Forelimb muscle (tissue), 1 donor: ENCODE results near the gene TBC1D14. TPM values are rescaled to one million over a fixed set of nuclear protein-coding genes. Genes with fewer than 3 reads are reported as not detected.

Source experiments
- DNase-seq: peaks from one replicate; pipeline ENCODE4 v3.0.0-alpha.2; 2013; ENCODE audit warnings: low read depth
- polyA plus RNA-seq: library from polyadenylated mRNA; unstranded; fragments of 120-200 nt; gene quantifications from one replicate; pipeline ENCODE4 v1.2.1, GENCODE V29; 2013; ENCODE audit not compliant: insufficient read length

TBC1D14 gene
- polyA plus RNA-seq, 1 donor: 37.0 TPM

DNA sequence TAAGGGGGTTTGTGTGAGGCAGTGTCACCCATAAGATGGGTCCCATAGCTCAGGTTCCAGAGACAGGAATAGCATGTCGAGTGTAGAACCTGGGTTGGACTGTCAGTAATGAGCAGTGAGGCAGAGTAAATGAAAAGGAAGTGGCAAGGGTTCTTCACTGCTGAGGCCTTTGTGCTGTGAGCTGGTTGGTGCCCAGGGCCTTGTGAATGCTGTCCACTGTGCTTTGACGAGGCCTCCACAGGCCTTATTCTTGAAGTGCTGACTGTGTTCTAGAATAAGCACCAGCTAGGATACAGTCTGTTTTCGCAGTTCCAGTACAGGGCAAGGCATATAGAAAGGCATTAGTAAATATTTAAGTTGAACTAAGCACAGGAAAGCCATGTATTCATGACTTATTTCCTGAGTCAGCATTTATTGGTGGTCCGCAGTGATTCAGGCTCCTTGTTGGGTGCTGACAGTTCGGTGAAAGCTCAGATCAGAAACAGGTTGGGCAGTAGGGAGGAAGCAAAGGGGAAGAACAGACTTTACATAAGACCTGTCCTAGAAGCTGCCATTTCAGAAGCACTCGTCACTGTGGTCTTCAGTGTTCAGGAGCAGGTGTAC, 107.9 kb downstream of the TBC1D14 start:
- DNase-seq: no peak

DNA sequence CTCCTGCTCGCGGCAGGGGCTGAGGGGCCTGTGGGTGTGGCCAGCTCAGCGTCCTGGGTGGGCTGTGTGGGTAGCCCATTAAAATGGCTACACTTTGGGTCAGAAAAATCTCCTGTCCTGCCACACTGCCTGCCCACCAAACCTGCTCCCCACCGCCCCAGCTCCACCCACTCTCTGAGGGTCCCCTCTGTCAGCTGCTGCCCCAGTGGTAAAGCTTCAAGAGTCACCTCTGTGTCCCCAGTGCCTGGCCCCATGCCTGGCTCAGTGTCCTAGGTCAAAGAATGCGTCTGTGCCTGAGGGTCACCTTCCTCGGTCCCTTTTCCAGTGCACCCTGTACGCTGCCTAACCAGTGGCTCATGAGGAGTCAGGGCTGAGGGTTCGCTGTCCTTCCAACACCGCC, 108.7 kb downstream of the TBC1D14 start:
- DNase-seq: no peak

- DNase-seq: no peak
Measured at GRCh38 chr4:7019367-7019766, 109.7 kb downstream of the TBC1D14 start.

- DNase-seq: no peak
Measured at GRCh38 chr4:7020290-7020689, 110.7 kb downstream of the TBC1D14 start.

- no peak for DNase-seq
Measured at GRCh38 chr4:7020856-7021255, 111.2 kb downstream of the TBC1D14 start.

DNA sequence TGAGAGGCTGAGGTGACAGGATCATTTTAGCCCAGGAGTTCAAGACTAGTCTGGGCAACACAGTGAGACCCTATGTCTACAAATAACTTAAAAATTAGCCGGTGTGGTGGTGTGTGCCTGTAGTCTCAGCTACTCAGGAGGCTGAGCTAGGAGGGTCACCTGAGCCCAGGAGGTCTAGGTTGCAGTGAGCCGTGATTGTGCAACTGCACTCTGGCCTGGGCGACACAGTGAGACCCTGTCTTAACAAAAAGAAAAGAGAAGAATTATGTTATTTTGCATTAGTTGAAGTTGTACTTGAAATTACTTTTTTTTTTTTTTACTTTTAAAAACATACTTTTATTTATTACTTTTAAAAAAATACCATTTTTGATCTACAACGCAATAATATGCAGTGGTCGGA, 111.7 kb downstream of the TBC1D14 start:
- DNase-seq: no peak

- DNase-seq: no peak
Measured at GRCh38 chr4:7021930-7022664, 112.5 kb downstream of the TBC1D14 start.

GRCh38 chr4:7023486-7023885, 113.9 kb downstream of the TBC1D14 start:
- DNase-seq: no peak

DNA sequence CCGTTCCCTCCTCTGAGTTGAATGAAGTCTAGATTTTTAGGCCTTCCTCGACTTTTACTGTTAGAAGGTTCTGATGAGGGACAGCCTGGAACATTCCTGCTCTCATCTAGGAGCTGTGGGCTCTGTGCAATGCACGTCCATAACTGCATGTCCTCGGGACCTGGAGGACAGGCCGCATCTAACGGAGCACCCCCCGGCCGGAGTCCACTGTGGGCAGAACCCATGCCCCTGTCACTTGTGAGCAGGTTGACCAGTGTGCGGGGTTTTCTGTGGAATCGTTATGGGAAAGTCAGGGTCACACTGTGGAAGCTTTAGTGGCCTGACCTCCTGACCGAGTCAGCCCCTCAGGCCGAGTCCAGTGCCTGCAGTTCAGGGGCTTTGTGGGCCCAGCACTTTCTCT, 114.3 kb downstream of the TBC1D14 start:
- no peak for DNase-seq

GRCh38 chr4:7024336-7024890, 114.8 kb downstream of the TBC1D14 start:
- DNase-seq: no peak

- no peak for DNase-seq
Measured at GRCh38 chr4:7025040-7025602, 115.5 kb downstream of the TBC1D14 start.

DNA sequence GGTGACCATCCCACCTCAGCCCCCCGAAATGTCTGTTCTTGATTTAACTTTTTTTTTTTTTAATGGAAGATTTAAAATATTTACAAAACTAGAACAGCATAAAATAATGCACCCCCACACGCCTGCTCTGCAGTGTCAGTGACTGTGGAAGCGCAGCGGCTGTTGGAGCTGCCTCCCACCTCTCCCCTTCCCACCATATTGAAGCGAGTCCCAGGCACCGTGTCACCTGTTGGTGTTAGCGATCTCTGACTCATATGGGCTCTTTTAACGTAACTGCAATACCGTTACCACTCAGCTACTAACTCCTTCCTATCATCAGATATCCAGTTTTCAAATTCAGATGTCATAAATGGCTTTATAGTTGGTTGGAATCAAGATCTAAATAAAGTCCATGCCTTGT, 116.5 kb downstream of the TBC1D14 start:
- DNase-seq: no peak

DNA sequence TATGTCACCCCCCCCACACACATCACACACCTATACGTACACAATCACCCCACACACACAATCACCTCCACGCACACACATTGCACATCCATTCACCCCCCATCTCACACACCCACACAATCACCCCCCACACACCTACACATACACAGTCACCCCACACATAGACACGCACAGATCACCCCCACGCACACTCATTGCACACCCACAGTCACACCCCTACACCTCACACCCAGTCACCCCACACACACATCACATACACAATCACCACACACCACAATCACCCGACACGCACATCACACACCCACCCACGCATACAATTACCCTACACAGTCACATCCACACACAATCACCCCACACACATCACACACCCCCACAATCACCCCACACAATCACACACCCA, 117.7 kb downstream of the TBC1D14 start:
- no peak for DNase-seq

GRCh38 chr4:7027913-7028312, 118.3 kb downstream of the TBC1D14 start:
- no peak for DNase-seq

DNA sequence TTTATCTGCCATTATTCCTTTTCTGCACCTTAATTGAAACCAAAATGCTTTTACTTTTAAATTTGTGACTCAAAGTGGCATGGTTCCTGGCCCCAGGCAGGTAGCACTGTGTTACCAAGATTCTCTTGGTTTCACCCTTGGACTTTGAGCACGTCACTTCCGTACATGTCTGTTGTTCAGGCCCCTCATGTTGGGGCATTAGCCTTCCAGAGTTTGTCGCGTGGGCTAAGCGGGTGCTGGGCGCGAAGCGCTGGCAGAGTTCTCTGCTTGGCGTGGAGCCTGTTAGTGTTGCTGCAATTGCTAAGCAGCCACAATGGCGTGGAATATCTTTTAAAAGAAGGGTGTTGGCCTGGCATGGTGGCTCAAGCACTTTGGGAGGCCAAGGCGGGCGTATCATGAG, 119.6 kb downstream of the TBC1D14 start:
- no peak for DNase-seq

DNA sequence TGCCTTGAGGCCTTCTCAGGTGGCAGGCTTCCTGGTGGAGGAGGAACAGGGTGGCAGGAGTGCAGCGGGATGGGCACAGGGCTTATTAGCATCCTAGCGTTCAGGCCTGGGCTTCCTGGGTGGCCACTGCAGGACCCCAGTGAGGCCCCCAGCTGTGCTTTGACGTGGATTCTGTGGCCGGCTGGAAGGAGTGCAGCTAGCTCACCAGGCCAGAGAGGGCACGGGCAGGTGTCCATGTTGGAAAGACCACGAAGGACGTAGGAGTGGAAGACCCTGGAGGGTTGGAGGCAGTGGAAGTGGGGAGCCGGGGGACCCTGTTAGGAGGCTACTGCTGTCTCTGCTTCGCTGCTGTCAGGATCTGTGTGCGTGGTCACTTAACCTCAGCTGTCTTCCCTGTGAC, 120.3 kb downstream of the TBC1D14 start:
- no peak for DNase-seq

DNA sequence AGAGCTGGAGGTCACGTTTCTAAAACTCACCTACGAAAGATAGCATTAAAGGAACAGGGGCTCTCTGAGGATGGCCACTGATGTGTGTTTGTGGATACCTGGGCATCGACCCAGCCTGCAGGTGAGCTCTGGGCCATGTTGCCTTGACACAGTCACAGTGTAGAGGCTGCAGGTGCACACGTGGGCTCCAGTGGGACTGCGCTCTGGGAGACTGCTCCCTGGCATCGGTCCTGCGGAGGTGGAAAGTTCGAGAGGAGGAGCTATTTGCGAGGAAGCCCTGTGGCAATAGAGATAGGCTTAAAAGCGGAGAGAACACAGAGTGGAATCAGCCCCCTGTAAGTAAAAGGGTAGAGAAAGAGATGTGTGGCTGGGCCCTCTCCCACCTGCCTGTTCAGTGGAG, 121.2 kb downstream of the TBC1D14 start:
- no peak for DNase-seq

DNA sequence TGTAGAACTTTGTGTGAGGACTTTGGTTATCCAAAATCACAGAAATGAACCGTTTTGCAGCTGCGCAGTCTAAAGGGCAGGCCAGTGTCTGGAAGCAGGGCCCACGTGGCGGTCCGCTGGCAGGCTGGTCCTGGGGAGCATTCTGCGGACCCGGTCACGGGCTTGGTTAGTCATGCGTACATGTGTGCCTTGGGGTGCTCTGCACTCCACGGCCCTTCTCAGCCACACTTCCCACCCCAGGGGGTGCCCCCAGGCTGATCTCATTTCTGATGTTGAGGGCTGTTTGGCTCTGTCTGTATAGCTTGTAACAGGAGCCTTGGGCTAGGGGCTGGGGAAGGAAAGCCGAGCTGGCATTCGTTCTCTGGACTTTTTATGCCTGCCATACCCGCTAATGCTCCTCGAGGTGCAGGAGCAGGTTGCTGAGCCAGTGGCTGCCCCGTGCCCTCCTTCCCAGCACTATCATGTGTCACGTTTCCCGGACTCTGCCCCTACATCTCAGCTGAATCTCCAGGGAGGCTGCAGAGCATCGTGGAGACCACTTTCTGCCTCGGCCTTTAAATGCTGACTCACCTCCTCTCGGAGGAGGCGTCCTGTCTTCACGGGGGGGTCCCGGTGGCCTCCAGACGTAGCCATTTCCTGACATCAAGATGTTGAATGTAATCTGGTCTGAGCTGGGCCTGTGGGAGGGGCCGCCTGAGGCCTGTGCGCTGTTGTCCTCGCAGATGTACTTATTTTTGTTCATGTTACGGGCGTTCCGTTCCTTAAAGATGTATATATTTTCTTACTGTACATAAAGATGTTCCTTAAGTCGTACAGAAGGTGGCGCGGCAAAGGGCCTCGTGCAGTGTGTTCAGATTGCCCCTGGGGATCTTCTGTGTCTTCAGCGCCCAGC, 122.2 kb downstream of the TBC1D14 start:
- no peak for DNase-seq

DNA sequence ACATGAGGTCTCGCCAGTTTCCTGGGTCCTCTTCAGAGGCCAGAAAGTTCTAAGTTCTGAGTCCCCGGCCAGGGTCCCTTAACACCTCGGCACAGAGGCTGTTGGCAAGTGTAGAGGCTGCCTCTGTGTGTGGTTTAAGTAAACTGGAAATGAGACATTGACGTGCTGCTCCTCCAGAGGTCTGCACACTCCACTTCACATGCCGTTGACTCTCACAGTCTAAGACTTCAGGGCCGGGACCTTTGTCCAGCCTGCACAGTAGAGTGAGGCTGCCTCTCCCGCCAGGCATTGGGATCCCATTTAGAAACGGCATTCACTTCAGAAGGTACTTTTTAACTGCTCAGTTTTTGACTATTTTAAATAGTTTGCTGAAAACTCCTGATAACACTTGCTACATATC, 123.0 kb downstream of the TBC1D14 start:
- no peak for DNase-seq

DNA sequence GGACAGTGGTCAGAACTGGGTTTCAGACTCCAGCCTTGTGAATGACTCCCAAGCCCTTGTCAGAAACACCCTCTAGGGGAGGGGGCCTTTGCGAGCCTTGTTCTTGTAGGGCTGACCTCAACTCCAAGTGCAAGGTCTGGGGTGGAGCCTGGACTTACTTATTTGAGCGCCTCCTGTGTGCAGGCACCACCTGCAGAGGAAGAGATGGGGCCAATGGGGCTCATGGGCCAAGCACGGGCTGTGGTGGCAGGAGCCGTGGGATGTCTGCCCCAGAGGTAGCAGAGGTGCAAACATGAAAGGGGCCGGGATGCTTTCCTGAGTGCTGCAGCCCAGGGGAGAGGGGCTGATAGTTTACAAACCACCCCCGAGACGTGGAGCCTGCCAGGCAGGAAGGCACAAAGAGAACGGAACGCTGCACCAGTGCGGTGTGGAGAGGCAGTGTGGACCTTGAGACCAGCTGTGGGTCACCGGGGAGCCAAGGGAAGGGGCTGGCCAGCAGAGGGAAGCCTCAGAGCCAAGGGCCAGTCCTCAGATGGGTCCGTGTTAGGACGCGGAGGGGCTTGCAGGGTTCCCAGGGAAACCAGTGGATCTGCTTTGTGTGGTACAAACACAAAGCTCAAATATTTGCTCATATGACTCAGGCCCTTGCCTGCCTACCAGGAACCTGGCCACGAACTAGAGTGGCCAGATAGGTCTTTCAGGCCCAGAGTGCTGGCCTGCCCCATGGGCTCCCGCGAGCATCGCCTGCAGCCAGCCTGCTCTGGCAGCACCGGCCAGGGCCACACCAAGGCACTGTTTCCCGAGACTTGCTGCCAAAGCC, 124.8 kb downstream of the TBC1D14 start:
- no peak for DNase-seq

DNA sequence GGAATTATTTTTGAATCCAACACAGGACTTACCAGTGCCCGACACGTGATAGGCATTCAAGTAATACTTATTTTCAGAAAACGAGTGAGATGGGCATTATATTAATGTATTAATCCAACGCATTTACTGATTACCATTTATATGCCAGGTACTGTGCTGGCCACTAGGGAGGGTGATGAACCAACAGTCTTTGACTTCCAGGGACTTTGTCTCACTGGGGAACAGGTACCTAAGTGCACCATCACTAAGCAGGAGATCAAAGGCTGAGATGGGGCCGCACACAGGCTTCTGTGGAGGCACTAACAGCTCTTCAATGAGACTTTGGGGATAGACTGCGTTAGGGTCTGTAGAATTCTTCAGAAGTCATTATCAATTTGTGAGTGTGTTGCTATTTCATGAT, 127.8 kb downstream of the TBC1D14 start:
- DNase-seq: no peak
